A549 treated with AZD9567 at 1 μM for 4 hours (cell line): ENCODE results near the gene HBP1. TPM values are rescaled to one million over a fixed set of nuclear protein-coding genes. Genes with fewer than 3 reads are reported as not detected.

ENCODE experiments used
- total RNA-seq: library from RNA; stranded (reverse); fragments of 200-300 nt; extraction: Qiagen RNA extraction; gene quantifications from 5 replicates; pipeline ENCODE4 v1.2.3, GENCODE V29; 2022; ENCODE audit not compliant: insufficient read depth

HBP1 gene
- total RNA-seq = 14.6 to 24.2 TPM (median 19.7 TPM) in 5 replicates

GRCh38 chr7:107168233-107169119 is at the start of gene HBP1:
HBP1 (plus strand) TSS chr7:107169003; CDS start chr7:107179894, 10,891 bp downstream.

Other genes with a start within 250 kb of the HBP1 start
- 2.1 to 3.7 TPM (median 3.4 TPM) in 5 replicates for gene PRKAR2B, start 124.3 kb upstream of the HBP1 start, total RNA-seq